Activated naive CD4-positive, alpha-beta T cell treated with anti-CD3 and anti-CD28 coated beads, Interleukin-2, amount 50 U/mL, for 24 hours (primary cell): ENCODE results near the gene CFP.
"Not testable (repeated sequence)": the region's sequence is repeated elsewhere in the genome, so short reads cannot be mapped to it uniquely, and the experiment has no call there.

Experiments
- H3K27ac Mint-ChIP-seq: one replicate; pipeline ENCODE4 v1.8.0; 2021; ENCODE audit warnings: mild to moderate bottlenecking, mixed read lengths
- H3K27me3 Mint-ChIP-seq: one replicate; pipeline ENCODE4 v1.8.0; 2021; ENCODE audit warnings: mixed read lengths
- H3K36me3 Mint-ChIP-seq: one replicate; pipeline ENCODE4 v1.8.0; 2021; ENCODE audit warnings: mixed read lengths
- H3K4me1 Mint-ChIP-seq: one replicate; pipeline ENCODE4 v1.8.0; 2021; ENCODE audit warnings: mixed read lengths
- H3K4me3 Mint-ChIP-seq: one replicate; pipeline ENCODE4 v1.8.0; 2021; ENCODE audit warnings: mild to moderate bottlenecking, mixed read lengths
- H3K9me3 Mint-ChIP-seq: one replicate; pipeline ENCODE4 v1.8.0; 2021; ENCODE audit warnings: mixed read lengths

Gene CFP

DNA sequence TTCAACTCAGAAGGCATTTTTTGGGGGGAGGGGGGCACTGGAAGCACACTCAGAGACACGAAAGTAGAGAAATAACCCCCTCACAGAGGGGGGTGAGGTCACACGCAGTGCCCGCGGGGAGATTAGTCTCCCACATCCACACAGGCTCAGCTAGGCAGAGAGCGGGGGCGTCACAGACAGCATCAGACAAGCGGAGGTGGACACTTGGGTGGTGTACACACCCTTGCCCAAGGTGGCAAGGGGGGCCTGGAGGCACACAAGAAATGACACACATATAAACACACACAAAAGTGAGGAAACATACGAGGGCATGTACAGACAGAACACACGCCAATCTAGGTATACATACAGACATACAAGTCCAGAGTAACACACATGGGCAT, 9.4 kb downstream of the CFP start:
- Mint-ChIP-seq H3K4me3 (peak overlapping the region; percentile 44), H3K27ac (no peak overlapping the region), H3K36me3 (no peaks in the 10 kb centered on the region), H3K9me3 (no peaks in the 10 kb centered on the region), H3K27me3 (no peaks in the 10 kb centered on the region), H3K4me1 (peaks cover 26% of the 10 kb centered on the region)

- peak within 1 kb of the TSS; percentile 52 for H3K4me3 Mint-ChIP-seq
- H3K4me1 Mint-ChIP-seq = peaks cover 23% of the 10 kb centered on the region
- no peak within 1 kb of the TSS for H3K27ac Mint-ChIP-seq
- no peaks in the 10 kb centered on the region for H3K27me3 Mint-ChIP-seq
- no peaks in the 10 kb centered on the region for H3K36me3 Mint-ChIP-seq
- no peaks in the 10 kb centered on the region for H3K9me3 Mint-ChIP-seq
Measured at GRCh38 chrX:47619486-47620302, 10.0 kb downstream of the CFP start, which contains the start of gene SYN1. SYN1 (minus strand) TSS chrX:47619857; CDS start chrX:47619728, 129 bp downstream.

DNA sequence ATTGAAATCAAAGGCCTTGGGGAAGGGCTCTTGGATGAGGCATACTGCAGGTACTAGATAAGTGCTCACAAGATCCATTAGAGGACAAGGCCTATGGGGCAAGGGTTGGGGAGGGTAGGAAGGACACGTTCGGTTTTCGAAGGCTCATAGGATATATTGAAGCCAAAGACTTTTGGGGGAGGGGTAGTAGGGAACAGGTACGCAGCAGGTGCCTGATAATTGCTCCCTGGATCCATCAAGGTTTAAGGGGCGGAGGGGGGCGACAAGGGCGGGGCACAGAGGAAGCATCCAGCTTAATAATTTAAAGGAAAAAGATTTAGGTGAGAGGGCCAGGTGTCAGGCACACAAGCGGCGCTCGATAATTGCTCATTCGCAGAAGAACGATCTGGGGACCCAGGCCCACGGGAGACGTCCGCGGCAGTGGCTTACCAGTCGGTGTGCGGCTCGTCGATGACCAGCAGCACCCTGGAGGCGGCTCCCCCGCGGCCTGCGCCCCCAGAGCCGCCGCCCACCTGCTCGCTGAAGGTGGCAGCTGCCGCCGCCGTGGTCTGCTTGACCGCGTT, 10.7 kb downstream of the CFP start:
- H3K36me3 Mint-ChIP-seq = no peaks in the 10 kb centered on the region
- H3K4me3 Mint-ChIP-seq = peak overlapping the region; percentile 52
- no peaks in the 10 kb centered on the region for H3K9me3 Mint-ChIP-seq
- no peak overlapping the region for H3K27ac Mint-ChIP-seq
- H3K4me1 Mint-ChIP-seq = peaks cover 20% of the 10 kb centered on the region
- no peaks in the 10 kb centered on the region for H3K27me3 Mint-ChIP-seq

GRCh38 chrX:47614618-47615017, 15.1 kb downstream of the CFP start:
- H3K9me3 Mint-ChIP-seq = no peaks in the 10 kb centered on the region
- H3K27ac Mint-ChIP-seq = no peak overlapping the region
- no peaks in the 10 kb centered on the region for H3K27me3 Mint-ChIP-seq
- no peak overlapping the region for H3K4me3 Mint-ChIP-seq
- peaks cover 5% of the 10 kb centered on the region for H3K4me1 Mint-ChIP-seq
- no peaks in the 10 kb centered on the region for H3K36me3 Mint-ChIP-seq

DNA sequence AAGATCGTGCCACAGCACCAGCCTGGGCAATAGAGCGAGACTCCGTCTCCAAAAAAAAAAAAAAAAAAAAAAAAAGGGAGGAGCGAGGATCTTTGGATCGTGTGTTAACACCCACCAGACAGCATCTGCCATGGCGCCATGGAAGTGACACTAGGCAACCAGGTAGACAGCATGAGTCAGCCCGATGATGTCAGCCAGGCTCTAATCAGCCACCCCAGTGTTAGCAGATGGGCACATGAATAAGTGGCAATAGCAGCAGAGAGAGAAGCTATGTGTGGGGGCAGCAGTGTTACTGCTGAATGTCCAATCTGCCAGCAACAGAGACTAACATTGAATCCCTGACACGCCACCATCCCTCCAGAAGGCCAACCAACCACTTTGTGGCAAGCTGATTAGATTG, 16.6 kb downstream of the CFP start:
- Mint-ChIP-seq H3K4me3 (no peak overlapping the region), H3K9me3 (no peaks in the 10 kb centered on the region), H3K4me1 (no peaks in the 10 kb centered on the region), H3K36me3 (no peaks in the 10 kb centered on the region), H3K27me3 (no peaks in the 10 kb centered on the region), H3K27ac (no peak overlapping the region)

GRCh38 chrX:47612418-47612817, 17.3 kb downstream of the CFP start:
- Mint-ChIP-seq H3K36me3 (no peaks in the 10 kb centered on the region), H3K4me3 (no peak overlapping the region), H3K27ac (no peak overlapping the region), H3K9me3 (no peaks in the 10 kb centered on the region), H3K4me1 (no peaks in the 10 kb centered on the region), H3K27me3 (no peaks in the 10 kb centered on the region)

DNA sequence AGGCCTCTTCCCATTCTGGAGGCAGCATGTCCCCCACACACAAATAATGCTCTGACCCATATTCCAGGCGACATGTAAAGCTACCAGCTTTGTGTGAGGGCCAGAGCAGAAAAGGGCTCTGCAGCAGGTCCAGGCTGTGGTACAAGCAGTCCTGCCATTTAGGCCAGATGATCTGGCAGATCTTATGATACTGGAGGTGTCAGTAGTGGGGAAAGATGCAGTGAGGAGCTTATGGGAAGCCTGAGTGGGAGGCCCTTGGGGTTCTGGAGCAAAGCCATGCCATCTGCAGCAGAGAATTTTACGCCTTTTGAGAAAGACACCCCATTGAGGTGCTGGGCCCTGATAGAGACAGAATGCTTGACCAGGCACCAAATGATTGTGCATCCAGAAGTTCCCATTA, 17.8 kb downstream of the CFP start:
- H3K27me3 Mint-ChIP-seq = no peaks in the 10 kb centered on the region
- H3K4me3 Mint-ChIP-seq = no peak overlapping the region
- no peak overlapping the region for H3K27ac Mint-ChIP-seq
- no peaks in the 10 kb centered on the region for H3K36me3 Mint-ChIP-seq
- H3K9me3 Mint-ChIP-seq = no peaks in the 10 kb centered on the region
- H3K4me1 Mint-ChIP-seq = no peaks in the 10 kb centered on the region

DNA sequence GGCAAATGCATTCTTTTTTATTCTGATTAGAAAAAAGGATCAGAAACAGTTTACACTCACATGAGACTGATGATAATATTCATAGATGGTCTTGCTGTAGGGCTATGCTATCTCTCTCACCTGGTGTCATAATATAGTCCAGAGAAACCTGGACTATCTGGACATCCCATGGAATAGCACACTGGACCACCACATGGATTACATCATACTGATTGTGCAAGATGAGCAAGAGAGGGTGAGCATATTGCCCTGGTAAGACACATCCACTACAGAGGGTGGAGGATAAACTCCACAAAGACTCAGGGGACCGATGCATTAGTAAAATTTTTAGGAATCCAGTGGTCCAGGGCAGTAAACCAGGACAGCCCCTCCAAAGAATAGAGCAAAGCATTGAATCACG, 18.2 kb downstream of the CFP start:
- Mint-ChIP-seq H3K27ac (no peak overlapping the region), H3K36me3 (no peaks in the 10 kb centered on the region), H3K4me3 (no peak overlapping the region), H3K4me1 (no peaks in the 10 kb centered on the region), H3K27me3 (no peaks in the 10 kb centered on the region), H3K9me3 (no peaks in the 10 kb centered on the region)

DNA sequence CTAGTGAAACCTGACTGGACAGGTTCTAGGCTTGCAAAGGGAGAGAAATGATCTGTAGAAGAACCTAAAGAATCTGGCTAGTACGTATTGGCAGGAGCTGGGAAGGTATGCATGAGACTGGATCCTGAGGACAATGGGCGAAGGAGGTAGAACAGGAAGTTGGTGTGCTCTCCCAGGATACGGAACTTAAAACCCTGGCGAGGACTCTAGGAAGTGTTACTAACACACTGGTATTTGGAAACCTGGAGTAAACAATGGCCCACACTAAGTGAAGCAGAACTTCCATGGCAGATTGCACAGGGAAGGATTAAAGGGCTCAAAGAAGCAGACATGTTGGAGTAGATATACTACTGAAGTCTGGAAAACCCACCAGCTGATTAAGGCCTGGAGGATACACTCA, 19.2 kb downstream of the CFP start:
- Mint-ChIP-seq H3K4me3 (no peak overlapping the region), H3K36me3 (no peaks in the 10 kb centered on the region), H3K27ac (no peak overlapping the region), H3K4me1 (no peaks in the 10 kb centered on the region), H3K27me3 (no peaks in the 10 kb centered on the region), H3K9me3 (no peaks in the 10 kb centered on the region)

GRCh38 chrX:47608130-47608810, 21.5 kb downstream of the CFP start:
- no peaks in the 10 kb centered on the region for H3K9me3 Mint-ChIP-seq

GRCh38 chrX:47607091-47607490, 22.6 kb downstream of the CFP start:
- Mint-ChIP-seq H3K9me3 (no peaks in the 10 kb centered on the region), H3K4me1 (no peaks in the 10 kb centered on the region), H3K36me3 (no peaks in the 10 kb centered on the region), H3K27ac (no peak overlapping the region), H3K27me3 (no peaks in the 10 kb centered on the region), H3K4me3 (no peak overlapping the region)

More at GRCh38 chrX:47608130-47608810, 21.5 kb downstream of the CFP start:
- H3K4me1 Mint-ChIP-seq = no peaks in the 10 kb centered on the region
- H3K4me3 Mint-ChIP-seq = no peak overlapping the region
- no peak overlapping the region for H3K27ac Mint-ChIP-seq
- H3K27me3 Mint-ChIP-seq = no peaks in the 10 kb centered on the region
- no peaks in the 10 kb centered on the region for H3K36me3 Mint-ChIP-seq

DNA sequence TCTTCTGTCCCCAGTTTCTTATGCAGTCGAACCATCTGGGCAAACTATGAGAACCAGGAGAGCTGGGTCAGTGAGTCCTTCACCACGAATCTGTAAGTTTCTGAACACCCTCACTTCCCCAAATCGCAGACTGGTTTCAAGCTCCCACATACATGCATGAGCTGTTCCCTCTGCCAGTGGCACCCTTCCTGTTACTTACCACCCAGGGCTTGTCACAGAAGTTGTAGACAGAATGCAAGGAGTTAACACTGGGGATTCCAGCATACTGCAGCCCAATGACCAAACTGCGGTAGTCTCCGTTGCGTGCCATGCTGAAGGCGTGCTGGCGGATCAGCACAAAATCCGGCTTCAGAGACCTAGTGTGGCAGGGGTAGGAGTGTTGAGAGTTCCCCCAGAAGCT, 24.7 kb downstream of the CFP start:
- Mint-ChIP-seq H3K9me3 (no peaks in the 10 kb centered on the region), H3K4me3 (no peak overlapping the region), H3K36me3 (no peaks in the 10 kb centered on the region), H3K4me1 (no peaks in the 10 kb centered on the region), H3K27me3 (no peaks in the 10 kb centered on the region), H3K27ac (no peak overlapping the region)

DNA sequence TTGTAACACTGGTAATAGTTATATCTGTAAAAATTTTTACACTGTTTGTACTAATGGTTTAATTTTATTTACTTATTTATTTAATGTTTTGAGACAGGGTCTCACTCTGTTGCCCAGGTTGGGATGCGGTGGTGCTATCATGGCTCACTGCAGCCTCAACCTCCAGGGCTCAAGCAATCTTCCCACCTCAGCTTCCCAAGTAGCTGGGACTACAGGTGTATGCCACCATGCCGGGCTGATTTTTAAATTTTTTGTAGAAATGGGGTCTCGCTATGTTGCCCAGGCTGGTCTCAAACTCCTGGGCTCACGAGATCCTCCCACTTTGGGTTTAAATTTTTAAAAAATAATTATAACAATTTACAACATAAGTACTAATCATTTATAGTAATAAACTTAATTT, 26.6 kb downstream of the CFP start:
- H3K4me3 Mint-ChIP-seq, H3K9me3 Mint-ChIP-seq, H3K27ac Mint-ChIP-seq, H3K4me1 Mint-ChIP-seq, H3K36me3 Mint-ChIP-seq, H3K27me3 Mint-ChIP-seq: not testable (repeated sequence)

DNA sequence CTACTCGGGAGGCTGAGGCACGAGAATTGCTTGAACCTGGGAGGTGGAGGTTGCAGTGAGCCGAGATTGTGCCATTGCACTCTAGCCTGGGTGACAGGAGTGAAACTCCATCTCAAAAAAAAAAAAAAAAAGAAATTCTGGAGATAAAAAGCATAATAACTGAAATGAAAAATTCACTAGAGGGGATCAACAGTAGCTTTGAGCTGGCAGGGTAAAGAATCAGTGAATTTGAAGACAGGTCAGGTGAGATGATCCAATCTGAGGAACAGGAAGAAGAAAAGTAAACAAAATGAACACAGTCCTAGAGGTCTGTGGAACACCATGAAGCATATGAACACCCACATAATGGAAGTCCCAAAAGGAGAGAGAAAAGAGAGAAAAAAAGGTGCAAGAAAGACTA, 32.5 kb downstream of the CFP start:
- Mint-ChIP-seq H3K27ac (peak overlapping the region; percentile 91), H3K36me3 (peaks cover 5% of the 10 kb centered on the region), H3K9me3 (no peaks in the 10 kb centered on the region), H3K27me3 (no peaks in the 10 kb centered on the region), H3K4me3 (no peak overlapping the region), H3K4me1 (peaks cover 21% of the 10 kb centered on the region)

- Mint-ChIP-seq H3K27me3 (no peaks in the 10 kb centered on the region), H3K4me1 (peaks cover 21% of the 10 kb centered on the region), H3K9me3 (no peaks in the 10 kb centered on the region), H3K27ac (peak overlapping the region; percentile 77), H3K4me3 (no peak overlapping the region), H3K36me3 (peaks cover 5% of the 10 kb centered on the region)
Measured at GRCh38 chrX:47596256-47596655, 33.5 kb downstream of the CFP start.

DNA sequence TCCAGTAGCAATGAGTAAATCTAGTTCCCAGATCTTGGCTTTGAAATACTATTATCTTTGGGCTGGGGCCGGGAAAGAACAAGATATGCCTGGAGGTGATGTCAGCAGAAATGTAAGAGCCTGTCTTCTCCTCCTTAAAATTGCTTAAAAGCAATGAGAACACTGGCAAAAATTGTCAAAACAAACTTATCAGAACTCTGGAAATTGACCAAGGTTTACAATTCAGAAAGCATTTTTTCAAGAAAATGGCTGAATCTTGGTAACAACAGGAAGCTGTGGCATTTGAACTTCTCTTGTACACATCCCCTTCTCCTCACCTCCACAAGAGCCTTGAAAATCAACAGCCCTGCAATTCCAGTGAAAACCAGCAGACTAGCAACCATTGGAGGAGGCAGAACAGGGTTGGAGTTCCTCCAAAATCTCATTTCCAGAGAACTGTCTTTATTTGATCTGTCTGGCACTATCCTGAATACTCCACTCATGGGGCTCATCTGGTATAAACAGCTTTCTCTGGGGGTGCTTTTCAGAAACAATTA, 33.9 kb downstream of the CFP start:
- peaks cover 5% of the 10 kb centered on the region for H3K36me3 Mint-ChIP-seq
- H3K9me3 Mint-ChIP-seq = no peaks in the 10 kb centered on the region
- H3K4me3 Mint-ChIP-seq = no peak overlapping the region
- peak overlapping the region; percentile 77 for H3K27ac Mint-ChIP-seq
- no peaks in the 10 kb centered on the region for H3K27me3 Mint-ChIP-seq
- H3K4me1 Mint-ChIP-seq = peaks cover 21% of the 10 kb centered on the region
